Body of pancreas (tissue), 4 donors: ENCODE results near the gene MORC2. TPM values are rescaled to one million over a fixed set of nuclear protein-coding genes. Genes with fewer than 3 reads are reported as not detected.

Experiments
- ATAC-seq: fragments of 150-250 bp; one replicate; pipeline ENCODE4 v1.9.1; 2016
- DNase-seq, 4 donors: peaks; one replicate each; pipeline ENCODE4 v3.0.0-alpha.2; 2019
- H3K27ac ChIP-seq, 4 donors: fragments of 200-600 bp; sonication (generic); 1 replicate in 3 of 4; 2 replicates in 1 of 4; pipeline versions ENCODE4 v1.5.1 to v1.6.1; 2016 to 2019; ENCODE audit warnings: mild to moderate bottlenecking in 1 of 4, mixed read lengths in 1 of 4, moderate library complexity in 1 of 4
- H3K27me3 ChIP-seq, 2 donors: fragments of 200-600 bp; sonication (generic); one replicate each; pipeline ENCODE4 v1.6.0; 2016; ENCODE audit warnings: mild to moderate bottlenecking in 1 of 2
- H3K36me3 ChIP-seq, 2 donors: fragments of 200-600 bp; sonication (generic); replicated peaks in 1 of 2; 2 replicates each; pipeline ENCODE4 v1.5.1; 2016; ENCODE audit warnings: low read depth in 2 of 2; ENCODE audit not compliant: insufficient read depth in 1 of 2
- H3K4me1 ChIP-seq: fragments of 200-600 bp; sonication (generic); one replicate; pipeline ENCODE4 v1.6.0; 2016
- H3K4me3 ChIP-seq, 2 donors: fragments of 200-600 bp; sonication (generic); 1 replicate in 1 of 2; 2 replicates in 1 of 2; pipeline ENCODE4 v1.5.1; 2016 to 2019
- H3K9me3 ChIP-seq, 3 donors: fragments of 200-600 bp; sonication (generic); 1 replicate in 2 of 3; 2 replicates in 1 of 3; pipeline ENCODE4 v1.5.1; 2016
- CTCF ChIP-seq, 7 experiments: fragments of 450-650 bp in 4 of 7; fragments of 200-600 bp in 3 of 7; sonication (generic) in 3 of 7; IDR thresholded peaks; one replicate each; pipeline ENCODE4 v1.5.1; 2016 to 2019; ENCODE audit warnings: antibody characterized with exemption in 7 of 7
- POLR2A ChIP-seq, 3 donors: fragments of 450-650 bp; IDR thresholded peaks; one replicate each; pipeline ENCODE4 v1.6.1; 2016; ENCODE audit warnings: antibody characterized with exemption in 3 of 3, mild to moderate bottlenecking in 2 of 3
- WGBS, 2 donors: methylation state at CpG; one replicate each; pipeline ENCODE4 v1.1.5; 2017; 5-methylcytosine and 5-hydroxymethylcytosine counted together
- intact Hi-C: fragments of 100-400 bp; cut with DNase I; formaldehyde crosslinking; loops from one replicate; pipeline ENCODE4 v1.15.1; 2023
- total RNA-seq, 2 donors: library from RNA; depleted of rRNA; stranded (reverse); fragments of >200 nt; gene quantifications; one replicate each; pipeline ENCODE4 v1.1.0, GENCODE V29; 2016

The MORC2 gene
- total RNA-seq, 2 donors from 2014 or later: 9.1 to 13.5 TPM

GRCh38 chr22:30893434-30894370 is 74.9 kb downstream of the MORC2 start:
- H3K27ac ChIP-seq: no peak overlapping the region
- no peak overlapping the region for H3K4me3 ChIP-seq
- no peaks in the 10 kb centered on the region for H3K36me3 ChIP-seq
- H3K9me3 ChIP-seq: no peaks in the 10 kb centered on the region
- ATAC-seq (no peak), DNase-seq (no peak)
- H3K27me3 ChIP-seq: no peaks in the 10 kb centered on the region
- intact Hi-C loops: no loop called here
- no peak for TF ChIP-seq CTCF (IDR thresholded peaks at IDR 0.05)
- no peak for TF ChIP-seq POLR2A (IDR thresholded peaks at IDR 0.05)
- 76 to 79% methylated on average over 8 to 23 of the region's 23 CpGs for WGBS, 2 donors
- no peaks in the 10 kb centered on the region for H3K4me1 ChIP-seq

GRCh38 chr22:30892731-30893221 is 75.8 kb downstream of the MORC2 start:
- intact Hi-C loops: no loop called here
- H3K9me3 ChIP-seq: no peaks in the 10 kb centered on the region
- DNase-seq: peak in 1 of 4 donors; percentile 6
- no peak overlapping the region for H3K4me3 ChIP-seq
- no peaks in the 10 kb centered on the region for H3K36me3 ChIP-seq
- no peaks in the 10 kb centered on the region for H3K27me3 ChIP-seq
- TF ChIP-seq CTCF (IDR thresholded peaks at IDR 0.05) (no peak), POLR2A (IDR thresholded peaks at IDR 0.05) (no peak)
- no peak overlapping the region for H3K27ac ChIP-seq
- ATAC-seq: no peak
- no peaks in the 10 kb centered on the region for H3K4me1 ChIP-seq
- 96% methylated on average over 5 of the region's 5 CpGs; no CpG with 5 or more reads in 1 of the 2 donors for WGBS, 2 donors

DNA sequence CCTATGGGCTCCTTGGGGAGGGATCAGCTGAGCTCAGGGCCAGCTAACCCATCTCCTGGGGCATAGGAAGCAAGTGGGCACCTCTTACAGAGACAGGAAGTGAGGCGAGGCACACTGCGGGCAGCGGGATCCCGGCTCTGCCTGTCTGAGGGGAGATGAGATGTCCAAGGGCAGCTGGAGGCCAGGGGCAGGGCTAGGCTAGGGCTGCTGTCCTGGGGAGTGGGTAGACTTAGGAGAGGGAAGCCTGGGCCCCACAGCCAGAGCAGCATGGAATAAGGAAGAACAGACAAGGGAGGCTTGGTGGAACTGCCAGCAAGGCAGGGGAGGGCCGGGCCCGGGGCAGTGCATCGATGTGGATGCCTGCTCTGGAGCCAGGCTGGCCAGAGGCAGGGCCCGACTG is 76.3 kb downstream of the MORC2 start:
- Histone ChIP-seq H3K27ac (no peak overlapping the region), H3K4me3 (no peak overlapping the region), H3K4me1 (no peaks in the 10 kb centered on the region), H3K27me3 (no peaks in the 10 kb centered on the region), H3K36me3 (no peaks in the 10 kb centered on the region), H3K9me3 (no peaks in the 10 kb centered on the region)
- no peak for TF ChIP-seq POLR2A (IDR thresholded peaks at IDR 0.05)
- no peak for TF ChIP-seq CTCF (IDR thresholded peaks at IDR 0.05)
- DNase-seq: peak in 1 of 4 donors; percentile 8
- intact Hi-C loops: no loop called here
- 87 to 94% methylated on average over 5 to 8 of the region's 8 CpGs for WGBS, 2 donors
- no peak for ATAC-seq

DNA sequence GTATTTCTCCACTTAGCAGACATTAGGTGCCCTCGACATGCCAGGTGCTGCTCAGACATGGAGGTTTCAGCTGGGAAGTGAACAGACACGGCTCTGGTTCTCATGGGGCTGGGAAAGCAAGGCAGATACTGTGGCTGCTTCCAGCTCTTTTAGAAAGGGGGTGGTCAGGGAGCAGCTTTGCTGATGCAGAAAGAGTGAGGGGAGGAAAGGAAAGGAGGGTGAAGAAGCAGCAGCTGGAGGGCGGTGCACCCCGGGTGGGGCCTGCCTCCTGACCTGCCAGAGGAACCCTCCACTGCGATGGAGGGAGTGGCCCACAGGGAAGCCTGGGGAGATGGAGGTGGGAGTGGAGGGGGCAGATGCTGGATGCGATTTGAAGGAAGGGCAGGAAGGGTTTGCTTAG is 76.8 kb downstream of the MORC2 start:
- Histone ChIP-seq H3K27ac (no peak overlapping the region), H3K4me1 (no peaks in the 10 kb centered on the region), H3K27me3 (no peaks in the 10 kb centered on the region), H3K36me3 (no peaks in the 10 kb centered on the region), H3K9me3 (no peaks in the 10 kb centered on the region), H3K4me3 (no peak overlapping the region)
- peak in 1 of 4 donors; percentile 5 for DNase-seq
- 82 to 88% methylated on average over 6 of the region's 6 CpGs for WGBS, 2 donors
- TF ChIP-seq CTCF (IDR thresholded peaks at IDR 0.05) (no peak), POLR2A (IDR thresholded peaks at IDR 0.05) (no peak)
- intact Hi-C loops: no loop called here
- ATAC-seq: no peak
